HG03432 (cell line): ENCODE results near the gene GCAT.
"Not testable (repeated sequence)": the region's sequence is repeated elsewhere in the genome, so short reads cannot be mapped to it uniquely, and the experiment has no call there.

ENCODE experiments used
- ATAC-seq: cut with Tn5 transposase; IDR thresholded peaks from one replicate; pipeline ENCODE4 v1.9.1; 2021; ENCODE audit warnings: mild to moderate bottlenecking, moderate library complexity; ENCODE audit not compliant: unreplicated experiment

GCAT gene

GRCh38 chr22:37782340-37783168, 25.2 kb upstream of the GCAT start:
- ATAC-seq, result no peak

DNA sequence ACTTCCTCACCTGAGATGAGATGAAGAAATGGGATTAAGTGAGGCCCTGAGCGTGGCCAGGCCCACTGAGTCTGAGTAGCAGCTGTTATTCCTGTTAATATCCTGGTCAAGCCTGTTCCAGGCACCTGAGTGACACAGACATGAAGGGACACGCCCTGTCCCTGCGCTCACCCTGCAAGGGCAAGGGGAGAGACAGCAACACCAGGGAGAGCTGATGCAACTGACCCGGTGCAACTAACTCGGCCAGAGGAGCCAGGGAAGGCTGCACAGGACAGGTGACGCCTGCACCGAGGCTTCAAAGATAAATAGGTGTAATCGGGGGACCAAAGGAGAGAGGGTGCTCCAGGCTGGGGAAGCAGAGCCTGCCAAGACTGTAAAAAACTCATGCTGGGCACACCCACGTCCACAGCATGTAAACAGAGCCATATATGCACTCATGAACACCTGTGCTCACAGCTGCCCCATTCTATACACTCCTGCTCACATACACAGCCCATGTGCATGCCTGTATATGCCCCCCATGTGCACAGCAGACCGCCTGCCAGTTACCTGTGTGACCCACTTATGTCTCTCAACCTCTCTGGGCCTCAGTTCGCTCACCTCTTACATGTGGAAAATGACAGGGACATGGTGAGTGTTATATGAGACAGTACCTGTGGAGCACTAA, 22.8 kb upstream of the GCAT start:
- no peak for ATAC-seq

GRCh38 chr22:37790234-37790633, 17.5 kb upstream of the GCAT start:
- ATAC-seq, result no peak

GRCh38 chr22:37792494-37792893, 15.2 kb upstream of the GCAT start:
- ATAC-seq, result no peak

DNA sequence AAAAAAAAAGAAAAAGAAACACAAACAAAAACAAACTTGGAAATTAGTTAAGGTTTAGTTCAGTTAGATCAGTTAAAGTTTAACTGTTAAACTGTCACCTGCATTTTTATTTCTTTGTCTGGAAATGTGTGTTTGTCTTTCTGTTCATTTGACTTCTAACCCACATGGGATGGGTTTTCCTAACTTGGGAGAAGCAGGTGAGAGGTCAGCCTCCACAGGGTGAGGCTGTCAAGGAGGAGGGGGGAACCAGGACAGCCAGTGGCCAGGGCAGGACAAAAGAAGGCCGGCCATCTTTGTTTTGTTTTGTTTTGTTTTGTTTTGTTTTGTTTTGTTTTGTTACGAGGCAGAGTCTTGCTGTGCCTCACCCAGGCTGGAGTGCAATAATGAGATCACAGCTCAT, 13.4 kb upstream of the GCAT start:
- ATAC-seq, result no peak

DNA sequence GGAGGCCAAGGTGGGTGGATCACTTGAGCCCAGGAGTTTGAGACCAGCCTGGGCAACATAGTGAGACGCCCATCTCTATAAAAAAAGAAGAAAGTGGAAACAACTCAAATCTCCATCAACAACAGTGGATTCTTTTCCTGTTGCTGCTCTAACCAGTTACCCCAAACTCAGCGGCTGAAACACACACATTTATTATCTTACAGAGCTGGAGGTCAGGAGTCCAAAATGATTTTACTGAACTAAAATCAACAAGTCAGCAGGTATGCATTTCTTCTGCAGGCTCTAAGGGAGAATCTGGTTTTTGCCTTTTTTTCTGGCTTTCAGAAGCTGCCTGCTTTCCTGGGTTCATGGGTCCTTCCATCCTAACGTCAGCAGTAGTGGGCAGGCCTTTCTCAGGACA, 11.7 kb upstream of the GCAT start:
- ATAC-seq, result no peak

DNA sequence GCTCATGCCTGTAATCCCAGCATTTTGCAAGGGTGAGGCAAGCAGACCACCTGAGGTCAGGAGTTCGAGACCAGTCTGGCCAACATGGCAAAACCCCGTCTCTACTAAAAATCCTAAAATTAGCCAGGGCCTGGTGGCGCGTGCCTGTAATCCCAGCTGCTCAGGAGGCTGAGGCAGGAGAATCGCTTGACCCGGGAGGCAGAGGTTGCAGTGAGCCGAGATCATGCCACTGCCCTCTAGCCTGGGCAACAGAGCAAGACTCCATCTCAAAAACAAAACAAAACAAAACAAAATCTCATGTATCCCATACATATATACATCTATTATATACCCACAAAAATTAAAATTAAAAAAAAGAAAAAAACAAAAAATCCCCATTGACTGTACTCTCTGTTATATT, 10.5 kb upstream of the GCAT start:
- not testable (repeated sequence) for ATAC-seq

GRCh38 chr22:37797874-37798500, 9.7 kb upstream of the GCAT start:
- no peak for ATAC-seq

DNA sequence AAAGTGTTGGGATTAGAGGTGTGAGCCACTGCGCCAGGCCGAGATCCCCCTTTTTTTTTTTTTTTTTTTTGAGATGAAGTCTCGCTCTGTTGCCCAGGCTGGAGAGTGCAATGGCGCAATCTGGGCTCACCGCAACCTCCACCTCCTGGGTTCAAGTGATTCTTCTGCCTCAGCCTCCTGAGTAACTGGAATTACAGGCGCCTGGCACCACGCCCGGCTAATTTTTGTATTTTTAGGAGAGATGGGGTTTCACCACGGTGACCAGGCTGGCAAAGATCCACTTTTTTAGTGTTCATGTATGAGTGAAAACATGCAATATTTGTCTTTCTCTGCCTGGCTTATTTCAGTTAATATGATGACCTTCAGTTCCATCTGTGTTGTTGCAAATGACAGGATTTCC, 7.8 kb upstream of the GCAT start:
- ATAC-seq, result not testable (repeated sequence)

DNA sequence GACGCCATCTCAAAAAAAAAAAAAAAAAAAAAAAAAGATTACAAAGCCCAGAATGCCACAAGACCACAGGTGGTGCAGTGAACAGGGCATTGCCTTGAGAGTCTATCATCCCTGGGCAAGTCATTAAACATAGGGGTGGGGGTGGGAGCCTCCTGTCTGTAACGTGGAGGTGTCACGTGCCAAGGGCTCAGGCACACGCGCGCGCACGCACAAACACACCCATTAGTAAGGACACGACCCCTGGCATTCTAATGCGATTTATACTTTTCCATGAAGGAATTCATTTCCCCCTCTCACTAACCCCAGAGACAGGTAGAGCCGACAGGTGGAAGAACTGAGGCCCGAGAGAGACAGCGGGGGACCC, 5.8 kb upstream of the GCAT start:
- no peak for ATAC-seq

DNA sequence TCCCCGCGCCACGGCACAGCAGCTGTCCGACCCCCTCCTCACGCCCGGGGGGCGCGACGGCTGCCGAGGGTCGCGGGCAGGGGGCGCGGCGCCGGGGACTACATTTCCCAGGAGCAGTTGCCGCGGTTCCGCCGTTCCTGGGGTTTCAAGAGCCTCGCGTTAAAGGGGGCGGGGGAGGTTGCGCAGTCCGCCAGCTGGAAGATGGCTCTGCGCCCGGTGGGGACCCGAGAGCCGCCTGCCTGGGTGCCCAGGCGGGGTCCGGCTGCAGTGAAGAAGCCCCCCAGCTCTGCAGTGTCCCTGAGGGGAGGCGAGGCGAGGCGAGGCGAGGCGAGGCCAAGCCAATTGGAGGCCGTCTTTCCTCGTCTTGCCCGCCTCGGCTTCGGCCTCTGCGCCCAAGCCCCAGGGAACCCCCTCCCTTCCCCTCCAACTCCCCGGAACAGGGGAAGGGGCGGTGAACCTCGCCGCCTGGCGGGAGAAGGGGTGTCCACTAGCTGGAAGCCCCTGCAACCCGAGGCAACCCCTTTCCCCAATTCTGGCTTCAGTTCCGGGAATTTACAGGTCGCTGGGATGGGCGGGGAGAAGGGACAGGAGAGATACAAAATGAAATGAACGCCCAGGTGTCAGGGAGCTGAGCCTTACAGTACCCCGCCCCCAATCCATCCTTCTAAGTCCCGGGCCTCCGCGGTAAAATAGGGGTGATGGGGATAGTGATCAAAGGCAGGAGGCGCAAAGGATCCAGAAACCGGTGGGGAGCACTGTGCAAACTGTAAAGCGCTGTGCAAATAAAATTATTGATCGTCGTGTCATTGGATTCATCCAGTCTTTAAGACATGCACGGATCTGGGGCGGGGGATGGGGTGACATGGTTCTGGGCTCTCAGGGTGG, 5.2 kb upstream of the GCAT start:
- no peak for ATAC-seq

DNA sequence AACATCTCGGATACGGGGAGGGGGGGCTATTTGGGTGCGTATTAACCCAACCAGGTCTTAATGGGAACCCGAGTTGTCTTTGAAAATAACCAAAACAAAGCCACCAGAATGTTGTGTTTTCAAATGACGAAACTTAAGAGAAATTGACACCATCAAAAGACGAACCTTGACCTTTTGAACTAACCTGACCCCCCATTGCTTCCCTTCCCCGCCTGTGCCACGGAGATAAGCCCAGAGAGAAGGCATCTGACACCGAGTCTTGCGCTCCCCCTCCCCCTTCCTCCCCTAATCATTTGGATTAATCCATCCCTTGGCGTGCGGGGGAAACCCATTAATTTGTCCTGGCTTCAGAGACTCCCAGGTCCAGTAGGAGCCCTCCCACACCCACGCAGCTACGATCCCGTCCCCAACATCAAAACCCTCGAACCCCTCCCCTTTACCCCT, 4.5 kb upstream of the GCAT start:
- ATAC-seq, result no peak

GRCh38 chr22:37803639-37804351, 3.9 kb upstream of the GCAT start:
- ATAC-seq, result no peak

DNA sequence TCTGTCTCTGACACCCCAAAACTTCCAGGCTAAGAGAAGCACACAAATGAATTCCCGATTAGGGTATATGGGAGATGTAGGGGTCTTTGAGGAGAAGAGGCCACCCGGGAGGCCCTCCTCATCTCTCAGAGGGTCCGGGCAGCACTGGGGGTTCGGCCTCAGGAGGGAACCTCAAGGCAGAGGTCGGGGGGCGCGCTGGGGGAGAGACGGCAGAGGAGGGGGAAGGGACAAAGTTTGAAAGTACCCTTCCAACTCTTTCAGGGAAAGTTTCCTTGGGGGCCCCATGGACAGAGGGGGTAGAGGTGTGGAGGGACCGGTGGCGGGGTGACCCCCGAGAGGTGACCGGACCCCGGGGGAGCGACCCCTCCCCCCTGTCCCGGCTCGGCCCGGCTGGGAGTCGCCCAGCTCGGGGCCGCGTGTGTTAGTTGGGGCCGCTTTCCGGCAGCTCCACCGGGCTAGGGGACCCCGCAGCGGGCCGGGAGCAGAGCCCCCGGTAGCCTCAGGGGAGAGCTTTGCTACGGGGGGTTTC, 3.3 kb upstream of the GCAT start:
- no peak for ATAC-seq

DNA sequence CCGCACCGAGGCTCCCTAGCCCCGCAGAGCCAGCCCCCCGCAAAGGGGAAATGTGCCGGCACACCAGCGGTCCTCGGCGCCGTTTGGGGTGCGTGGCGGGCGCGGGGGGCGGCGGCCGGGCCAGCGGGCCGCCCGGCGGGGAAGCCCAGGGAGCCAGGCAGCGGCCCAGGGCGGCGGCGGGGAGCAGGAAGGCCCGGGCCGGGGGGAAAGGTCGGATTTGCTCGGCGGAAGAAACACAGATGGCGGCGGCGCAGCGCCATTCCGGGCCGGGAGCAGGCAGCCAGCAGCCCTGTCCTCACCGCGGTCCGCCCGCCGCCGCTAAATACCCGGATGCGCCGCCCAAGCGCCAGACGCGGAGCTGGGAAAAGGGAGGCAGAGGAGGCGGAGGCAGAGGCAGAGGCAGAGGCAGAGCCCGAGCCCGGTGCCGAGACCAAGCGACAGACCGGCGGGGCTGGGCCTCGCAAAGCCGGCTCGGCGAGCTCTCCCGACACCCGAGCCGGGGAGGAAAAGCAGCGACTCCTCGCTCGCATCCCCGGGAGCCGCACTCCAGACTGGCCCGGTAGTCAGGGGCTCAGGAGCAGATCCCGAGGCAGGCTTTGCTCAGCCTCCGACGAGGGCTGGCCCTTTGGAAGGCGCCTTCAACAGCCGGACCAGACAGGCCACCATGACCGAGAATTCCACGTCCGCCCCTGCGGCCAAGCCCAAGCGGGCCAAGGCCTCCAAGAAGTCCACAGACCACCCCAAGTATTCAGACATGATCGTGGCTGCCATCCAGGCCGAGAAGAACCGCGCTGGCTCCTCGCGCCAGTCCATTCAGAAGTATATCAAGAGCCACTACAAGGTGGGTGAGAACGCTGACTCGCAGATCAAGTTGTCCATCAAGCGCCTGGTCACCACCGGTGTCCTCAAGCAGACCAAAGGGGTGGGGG, 2.6 kb upstream of the GCAT start:
- ATAC-seq, result no peak

DNA sequence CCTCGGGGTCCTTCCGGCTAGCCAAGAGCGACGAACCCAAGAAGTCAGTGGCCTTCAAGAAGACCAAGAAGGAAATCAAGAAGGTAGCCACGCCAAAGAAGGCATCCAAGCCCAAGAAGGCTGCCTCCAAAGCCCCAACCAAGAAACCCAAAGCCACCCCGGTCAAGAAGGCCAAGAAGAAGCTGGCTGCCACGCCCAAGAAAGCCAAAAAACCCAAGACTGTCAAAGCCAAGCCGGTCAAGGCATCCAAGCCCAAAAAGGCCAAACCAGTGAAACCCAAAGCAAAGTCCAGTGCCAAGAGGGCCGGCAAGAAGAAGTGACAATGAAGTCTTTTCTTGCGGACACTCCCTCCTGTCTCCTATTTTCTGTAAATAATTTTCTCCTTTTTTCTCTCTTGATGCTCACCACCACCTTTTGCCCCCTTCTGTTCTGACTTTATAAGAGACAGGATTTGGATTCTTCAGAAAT, 1.9 kb upstream of the GCAT start:
- ATAC-seq, result no peak

- ATAC-seq, result no peak
These were observed 1.1 kb upstream of the GCAT start for GRCh38 chr22:37806409-37807333.

DNA sequence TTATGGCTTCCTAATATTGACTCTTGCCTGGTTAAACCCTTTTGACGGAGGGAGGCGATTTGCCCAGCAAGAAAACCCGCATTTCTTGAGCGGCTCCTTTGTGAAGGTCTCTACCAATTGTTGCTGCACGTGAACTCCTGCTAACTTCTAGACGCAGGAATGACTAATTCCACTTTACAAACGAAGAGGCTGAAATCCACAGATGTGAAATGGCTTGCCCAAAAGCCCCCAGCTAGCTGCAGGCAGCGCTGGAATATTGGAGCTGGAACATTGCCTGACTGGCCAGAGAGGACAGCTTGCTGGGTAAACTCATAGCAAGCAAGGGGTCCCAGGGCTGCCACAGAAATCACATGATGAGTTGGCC, 542 bp downstream of the GCAT start:
- ATAC-seq, result no peak
